Stimulated activated CD8-positive, alpha-beta memory T cell treated with anti-CD3 and anti-CD28 coated beads, Interleukin-4, amount 100 ng/mL, for 48 hours (primary cell): ENCODE measurements around the gene EGFR.
"Not testable (repeated sequence)": the region's sequence is repeated elsewhere in the genome, so short reads cannot be mapped to it uniquely, and the experiment has no call there.

Source experiments
- DNase-seq: peaks from one replicate; pipeline ENCODE4 v3.0.0-alpha.2; 2020

Gene EGFR

GRCh38 chr7:55016061-55016745 is 2.6 kb upstream of the EGFR start:
- no peak for DNase-seq

GRCh38 chr7:55016746-55017090 is 2.1 kb upstream of the EGFR start:
- no peak for DNase-seq

DNA sequence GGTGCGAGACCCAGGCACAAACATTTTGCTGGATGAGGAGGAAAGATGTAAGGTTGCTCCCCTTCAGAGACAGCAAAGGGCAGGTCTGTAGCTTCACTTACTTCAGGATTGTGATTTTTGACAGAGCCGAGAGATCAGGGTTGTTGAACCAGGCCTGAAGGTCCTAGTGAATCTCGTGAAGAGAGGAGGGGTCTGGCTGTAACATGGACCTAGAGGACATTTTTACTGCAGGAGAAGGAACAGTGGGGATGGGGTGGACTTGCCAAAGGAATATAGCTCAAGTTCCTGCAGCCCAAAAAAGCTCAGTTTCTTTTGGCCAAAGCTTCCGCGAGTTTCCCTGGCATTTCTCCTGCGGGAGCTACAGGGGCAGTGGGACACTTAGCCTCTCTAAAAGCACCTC is 976 bp upstream of the EGFR start:
- DNase-seq = no peak

GRCh38 chr7:55019191-55019690 is 424 bp downstream of the EGFR start:
- no peak for DNase-seq

- DNase-seq = no peak
These were observed 1.1 kb downstream of the EGFR start for GRCh38 chr7:55019691-55020465.

DNA sequence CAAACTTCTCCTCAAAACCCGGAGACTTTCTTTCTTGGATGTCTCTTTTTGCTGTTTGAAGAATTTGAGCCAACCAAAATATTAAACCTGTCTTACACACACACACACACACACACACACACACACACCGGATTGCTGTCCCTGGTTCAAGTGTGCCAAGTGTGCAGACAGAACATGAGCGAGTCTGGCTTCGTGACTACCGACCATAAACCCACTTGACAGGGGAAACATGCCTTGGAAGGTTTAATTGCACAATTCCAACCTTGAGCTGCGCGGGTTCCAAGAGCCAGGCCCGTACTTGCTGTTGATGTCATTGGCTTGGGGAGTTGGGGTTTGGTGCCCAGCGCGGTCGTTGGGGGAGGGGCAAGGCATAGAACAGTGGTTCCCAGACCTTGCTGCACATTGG is 1.7 kb downstream of the EGFR start:
- no peak for DNase-seq

- DNase-seq = no peak
These were observed 2.2 kb downstream of the EGFR start for GRCh38 chr7:55021053-55021452.

- no peak for DNase-seq
These were observed 3.5 kb downstream of the EGFR start for GRCh38 chr7:55022002-55022985.

GRCh38 chr7:55023841-55024505 is 5.2 kb downstream of the EGFR start:
- DNase-seq = no peak

- DNase-seq = no peak
These were observed 6.0 kb downstream of the EGFR start for GRCh38 chr7:55024776-55025175.

DNA sequence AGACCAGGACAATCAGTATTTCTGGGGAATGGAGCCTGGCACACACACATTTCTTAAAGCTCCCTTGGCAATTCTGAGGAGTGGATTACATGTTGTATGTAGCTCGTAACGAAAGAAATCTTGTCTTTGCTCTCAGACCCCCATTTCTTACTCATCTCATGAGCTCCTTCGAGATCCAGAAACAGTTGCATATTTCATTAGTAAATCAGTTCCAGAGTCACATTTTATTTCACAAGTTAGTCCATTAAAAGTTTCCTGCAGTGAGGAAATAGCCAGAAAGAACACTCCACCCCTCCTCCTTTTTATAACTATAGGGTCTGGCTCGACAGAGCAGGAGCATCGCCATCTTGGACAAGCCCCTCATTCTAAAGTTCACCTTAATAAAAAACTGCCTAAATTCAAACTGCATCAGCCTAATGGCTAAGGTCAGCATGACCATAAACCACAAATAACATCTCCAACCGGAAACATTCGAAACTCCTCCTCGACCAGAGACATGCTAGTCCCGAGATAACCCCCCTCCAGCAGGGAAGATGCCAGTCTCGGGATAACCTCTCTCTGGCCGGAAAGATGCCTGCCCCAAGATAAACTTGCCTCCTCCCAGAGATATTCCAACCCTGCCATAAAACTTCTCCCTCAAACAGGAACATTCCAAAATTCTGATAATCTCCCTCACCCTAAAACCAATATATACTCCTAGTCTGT is 7.4 kb downstream of the EGFR start:
- DNase-seq = no peak

- no peak for DNase-seq
These were observed 8.2 kb downstream of the EGFR start for GRCh38 chr7:55026867-55027490.

DNA sequence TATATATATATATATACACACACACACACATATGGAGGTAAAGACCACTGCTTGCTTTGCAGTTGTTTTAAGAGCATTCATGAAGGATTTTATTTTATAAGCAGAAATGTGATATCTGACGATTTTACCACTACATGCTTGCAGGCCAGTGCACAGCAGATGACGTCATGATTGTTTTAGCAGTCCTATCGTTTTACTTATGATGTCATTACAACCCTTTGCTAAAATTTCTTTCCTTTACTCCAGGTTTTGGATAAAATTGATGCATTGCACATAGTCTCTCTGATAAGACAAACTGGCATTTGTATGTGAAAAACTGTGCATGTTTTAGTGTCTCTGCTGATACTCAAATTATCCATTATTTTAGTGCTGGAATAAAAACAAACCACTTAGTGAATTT is 9.2 kb downstream of the EGFR start:
- no peak for DNase-seq

- no peak for DNase-seq
These were observed 11.5 kb downstream of the EGFR start for GRCh38 chr7:55030314-55030713.

GRCh38 chr7:55031075-55031474 is 12.3 kb downstream of the EGFR start:
- DNase-seq = no peak

GRCh38 chr7:55032069-55032699 is 13.4 kb downstream of the EGFR start:
- no peak for DNase-seq

- DNase-seq = no peak
These were observed 14.5 kb downstream of the EGFR start for GRCh38 chr7:55033236-55033846.

GRCh38 chr7:55034776-55035175 is 16.0 kb downstream of the EGFR start:
- no peak for DNase-seq

DNA sequence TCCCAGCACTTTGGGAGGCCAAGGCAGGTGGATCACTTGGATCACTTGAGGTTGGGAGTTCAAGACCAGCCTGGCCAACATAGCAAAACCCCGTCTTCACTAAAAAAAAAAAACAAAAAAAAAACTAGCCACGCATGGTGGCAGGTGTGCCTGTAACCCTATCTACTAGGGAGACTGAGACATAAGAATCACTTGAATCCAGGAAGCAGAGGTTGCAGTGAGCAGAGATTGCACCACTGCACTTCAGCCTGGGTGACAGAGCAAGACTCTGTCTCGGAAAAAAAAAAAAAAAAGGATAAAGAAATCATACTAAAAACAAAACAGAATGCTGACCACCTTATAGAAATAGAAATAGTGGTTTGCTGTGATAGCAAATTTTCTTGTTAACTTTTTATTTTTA is 16.6 kb downstream of the EGFR start:
- DNase-seq = not testable (repeated sequence)

- no peak for DNase-seq
These were observed 18.3 kb downstream of the EGFR start for GRCh38 chr7:55036950-55037736.
